Keratinocyte (primary cell): Measurements from ENCODE around the gene VPS35.

Experiments used
- CTCF ChIP-seq, 3 experiments: IDR thresholded peaks in 1 of 3; conservative IDR thresholded peaks in 1 of 3; optimal IDR thresholded peaks in 1 of 3; 2 replicates in 2 of 3; 3 replicates in 1 of 3; pipeline versions ENCODE3 to v1.5.1; 2011; ENCODE audit warnings: low read length in 3 of 3, mild to moderate bottlenecking in 3 of 3, moderate library complexity in 2 of 3, control low read depth in 1 of 3, inconsistent platforms in 1 of 3; ENCODE audit not compliant: insufficient read depth in 2 of 3; ENCODE audit errors: extremely low read depth in 1 of 3
- EZH2 ChIP-seq: IDR thresholded peaks from one replicate; pipeline ENCODE4 v1.6.1; 2012; ENCODE audit warnings: inconsistent platforms, mild to moderate bottlenecking, low read length, moderate library complexity

- no peak for TF ChIP-seq CTCF (optimal IDR thresholded peaks at IDR 0.05 in 1 of 3, IDR thresholded peaks at IDR 0.05 in 1 of 3, conservative IDR thresholded peaks at IDR 0.05 in 1 of 3; ENCODE audit: extremely low read depth in 1 of 3, insufficient read depth in 2 of 3, low read length in 3 of 3)
- no peak for TF ChIP-seq EZH2
Measured at GRCh38 chr16:46717692-46718091, 28.7 kb upstream of the VPS35 start.
